HEK293 (cell line): ENCODE measurements around the gene PPM1E.

Experiments used
- CTCF ChIA-PET: fragments of 350-600 bp; formaldehyde crosslinking; extraction: SDS; loops from one replicate; lab custom pipeline; 2021; ENCODE audit warnings: antibody characterized with exemption; lab: Yijun Ruan, JAX
- POLR2A ChIA-PET: fragments of 300-600 bp; formaldehyde crosslinking; extraction: SDS; loops from one replicate; lab custom pipeline; 2020; ENCODE audit warnings: antibody characterized with exemption, inconsistent platforms; lab: Yijun Ruan, JAX
- H3K27ac ChIP-seq: fragments of 200-500 bp; sonication (Bioruptor generic); 2 replicates; pipeline ENCODE4 v1.5.1; 2014; ENCODE audit warnings: low read depth, low read length, control low read depth, inconsistent platforms; ENCODE audit errors: extremely low read depth
- H3K36me3 ChIP-seq, 2 experiments: fragments of 200-500 bp in 1 of 2; sonication (Bioruptor generic) in 1 of 2; 1 replicate in 1 of 2; 2 replicates in 1 of 2; pipeline ENCODE4 v1.5.1; 2014 to 2017; ENCODE audit warnings: inconsistent platforms in 2 of 2, low read length in 2 of 2; ENCODE audit not compliant: control insufficient read depth in 2 of 2, insufficient read depth in 1 of 2
- H3K4me1 ChIP-seq: fragments of 200-500 bp; sonication (Bioruptor generic); 2 replicates; pipeline ENCODE4 v1.5.1; 2014; ENCODE audit warnings: mild to moderate bottlenecking, low read length, inconsistent platforms; ENCODE audit not compliant: control insufficient read depth, insufficient read depth
- H3K4me3 ChIP-seq: 2 replicates; pipeline ENCODE4 v1.5.1; 2011; ENCODE audit warnings: low read depth, mild to moderate bottlenecking, control low read depth, low read length, moderate library complexity
- H3K9me3 ChIP-seq: fragments of 200-500 bp; sonication (Bioruptor generic); 2 replicates; pipeline ENCODE4 v1.5.1; 2014; ENCODE audit warnings: low read depth, low read length, inconsistent platforms; ENCODE audit not compliant: control insufficient read depth, insufficient read depth
- FEZF1 ChIP-seq: fragments of 450-650 bp; formaldehyde crosslinking; IDR thresholded peaks from 2 replicates; pipeline ENCODE4 v1.5.1; 2016; ENCODE audit warnings: missing biosample characterization, missing genetic modification characterization
- GLI2 ChIP-seq: fragments of 450-650 bp; formaldehyde crosslinking; IDR thresholded peaks from 2 replicates; pipeline ENCODE4; 2017; ENCODE audit warnings: missing biosample characterization, missing genetic modification characterization, low read depth, borderline replicate concordance
- HOXD13 ChIP-seq: sonication (generic); formaldehyde crosslinking; IDR thresholded peaks from 2 replicates; pipeline ENCODE4 v1.8.0; 2022; ENCODE audit warnings: missing genetic modification reagents, borderline replicate concordance
- PRDM1 ChIP-seq: fragments of 450-650 bp; formaldehyde crosslinking; IDR thresholded peaks from 2 replicates; pipeline ENCODE4; 2016; ENCODE audit warnings: missing biosample characterization, missing genetic modification characterization
- PRDM10 ChIP-seq: fragments of 450-650 bp; formaldehyde crosslinking; IDR thresholded peaks from 2 replicates; pipeline ENCODE4 v1.5.1; 2016; ENCODE audit warnings: missing biosample characterization, missing genetic modification characterization
- SCRT1 ChIP-seq: fragments of 450-650 bp; formaldehyde crosslinking; IDR thresholded peaks from 2 replicates; pipeline ENCODE4 v1.5.1; 2016; ENCODE audit warnings: missing biosample characterization, missing genetic modification characterization, borderline replicate concordance
- ZEB2 ChIP-seq: fragments of 450-650 bp; formaldehyde crosslinking; IDR thresholded peaks from 2 replicates; pipeline ENCODE4 v1.5.1; 2016; ENCODE audit warnings: missing biosample characterization, missing genetic modification characterization
- ZNF133 ChIP-seq: fragments of 450-650 bp; formaldehyde crosslinking; IDR thresholded peaks from 2 replicates; pipeline ENCODE4 v1.5.1; 2016; ENCODE audit warnings: missing biosample characterization, missing genetic modification characterization
- ZNF2 ChIP-seq: fragments of 450-650 bp; formaldehyde crosslinking; IDR thresholded peaks from 2 replicates; pipeline ENCODE4 v1.5.1; 2016; ENCODE audit warnings: missing biosample characterization, missing genetic modification characterization
- ZNF324 ChIP-seq: fragments of 450-650 bp; formaldehyde crosslinking; IDR thresholded peaks from 2 replicates; pipeline ENCODE4 v1.5.1; 2016; ENCODE audit warnings: missing biosample characterization, missing genetic modification characterization
- ZNF341 ChIP-seq: fragments of 450-650 bp; formaldehyde crosslinking; IDR thresholded peaks from 2 replicates; pipeline ENCODE4; 2016; ENCODE audit warnings: low read depth, missing biosample characterization, missing genetic modification characterization
- ZNF433 ChIP-seq: fragments of 450-650 bp; formaldehyde crosslinking; IDR thresholded peaks from 2 replicates; pipeline ENCODE4 v1.5.1; 2016; ENCODE audit warnings: missing biosample characterization, missing genetic modification characterization, low read depth
- ZNF518A ChIP-seq: fragments of 450-650 bp; formaldehyde crosslinking; conservative IDR thresholded peaks from 2 replicates; pipeline ENCODE4 v1.5.1; 2016; ENCODE audit warnings: low read depth, missing biosample characterization, missing genetic modification characterization
- ZNF529 ChIP-seq: fragments of 450-650 bp; formaldehyde crosslinking; IDR thresholded peaks from 2 replicates; pipeline ENCODE4 v1.5.1; 2017; ENCODE audit warnings: missing genetic modification characterization, missing biosample characterization; ENCODE audit not compliant: insufficient replicate concordance
- ZNF548 ChIP-seq: fragments of 450-650 bp; formaldehyde crosslinking; IDR thresholded peaks from 2 replicates; pipeline ENCODE4 v1.5.1; 2016; ENCODE audit warnings: missing biosample characterization, missing genetic modification characterization
- ZNF560 ChIP-seq: fragments of 450-650 bp; formaldehyde crosslinking; IDR thresholded peaks from 2 replicates; pipeline ENCODE4 v1.5.1; 2017; ENCODE audit warnings: missing biosample characterization, missing genetic modification characterization, borderline replicate concordance
- ZNF585B ChIP-seq: fragments of 450-650 bp; formaldehyde crosslinking; IDR thresholded peaks from 2 replicates; pipeline ENCODE4 v1.5.1; 2016; ENCODE audit warnings: missing biosample characterization, missing genetic modification characterization
- ZNF660 ChIP-seq: fragments of 450-650 bp; IDR thresholded peaks from 2 replicates; pipeline ENCODE4 v1.5.1; 2018; ENCODE audit warnings: missing biosample characterization, mild to moderate bottlenecking, missing genetic modification characterization
- ZNF747 ChIP-seq: fragments of 450-650 bp; formaldehyde crosslinking; IDR thresholded peaks from 2 replicates; pipeline ENCODE4 v1.5.1; 2016; ENCODE audit warnings: missing biosample characterization, missing genetic modification characterization
- ZNF785 ChIP-seq: fragments of 450-650 bp; formaldehyde crosslinking; IDR thresholded peaks from 2 replicates; pipeline ENCODE4 v1.5.1; 2016; ENCODE audit warnings: missing biosample characterization, missing genetic modification characterization
- TF ChIP-seq, protein P1 (sequence below): fragments of 450-650 bp; formaldehyde crosslinking; IDR thresholded peaks from 2 replicates; pipeline ENCODE4 v1.5.1; 2016; ENCODE audit warnings: missing biosample characterization, missing genetic modification characterization
- TF ChIP-seq, protein P2 (sequence below): fragments of 450-650 bp; IDR thresholded peaks from 2 replicates; pipeline ENCODE4 v1.5.1; 2018; ENCODE audit warnings: missing biosample characterization, mild to moderate bottlenecking, missing genetic modification characterization

The PPM1E gene

DNA sequence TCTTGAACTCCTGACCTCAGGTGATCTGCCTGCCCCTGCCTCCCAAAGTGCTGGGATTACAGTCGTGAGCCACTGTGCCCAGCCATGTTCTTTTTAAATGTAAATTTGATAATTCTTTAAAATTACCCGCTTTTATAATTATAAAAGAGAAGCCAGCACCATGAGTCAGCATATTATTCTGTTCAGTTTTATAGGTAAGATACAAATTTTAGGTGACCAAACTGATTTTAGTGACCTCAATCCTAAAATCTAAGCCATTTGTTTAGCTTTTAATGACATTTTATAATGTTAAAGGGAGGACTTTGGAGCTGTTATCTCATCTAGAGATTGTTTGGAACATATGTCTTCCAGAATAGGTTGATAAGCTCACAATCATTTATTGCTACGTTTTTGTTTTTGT is 20.8 kb upstream of the PPM1E start (continued):
- TF ChIP-seq, protein P1, sequence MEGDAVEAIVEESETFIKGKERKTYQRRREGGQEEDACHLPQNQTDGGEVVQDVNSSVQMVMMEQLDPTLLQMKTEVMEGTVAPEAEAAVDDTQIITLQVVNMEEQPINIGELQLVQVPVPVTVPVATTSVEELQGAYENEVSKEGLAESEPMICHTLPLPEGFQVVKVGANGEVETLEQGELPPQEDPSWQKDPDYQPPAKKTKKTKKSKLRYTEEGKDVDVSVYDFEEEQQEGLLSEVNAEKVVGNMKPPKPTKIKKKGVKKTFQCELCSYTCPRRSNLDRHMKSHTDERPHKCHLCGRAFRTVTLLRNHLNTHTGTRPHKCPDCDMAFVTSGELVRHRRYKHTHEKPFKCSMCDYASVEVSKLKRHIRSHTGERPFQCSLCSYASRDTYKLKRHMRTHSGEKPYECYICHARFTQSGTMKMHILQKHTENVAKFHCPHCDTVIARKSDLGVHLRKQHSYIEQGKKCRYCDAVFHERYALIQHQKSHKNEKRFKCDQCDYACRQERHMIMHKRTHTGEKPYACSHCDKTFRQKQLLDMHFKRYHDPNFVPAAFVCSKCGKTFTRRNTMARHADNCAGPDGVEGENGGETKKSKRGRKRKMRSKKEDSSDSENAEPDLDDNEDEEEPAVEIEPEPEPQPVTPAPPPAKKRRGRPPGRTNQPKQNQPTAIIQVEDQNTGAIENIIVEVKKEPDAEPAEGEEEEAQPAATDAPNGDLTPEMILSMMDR, result no peak
- no peak for TF ChIP-seq ZNF2 (tag by site-specific recombination)
- TF ChIP-seq ZNF560 (tag by site-specific recombination), result no peak
- TF ChIP-seq SCRT1 (tag by site-specific recombination), result no peak
- TF ChIP-seq, protein P2, sequence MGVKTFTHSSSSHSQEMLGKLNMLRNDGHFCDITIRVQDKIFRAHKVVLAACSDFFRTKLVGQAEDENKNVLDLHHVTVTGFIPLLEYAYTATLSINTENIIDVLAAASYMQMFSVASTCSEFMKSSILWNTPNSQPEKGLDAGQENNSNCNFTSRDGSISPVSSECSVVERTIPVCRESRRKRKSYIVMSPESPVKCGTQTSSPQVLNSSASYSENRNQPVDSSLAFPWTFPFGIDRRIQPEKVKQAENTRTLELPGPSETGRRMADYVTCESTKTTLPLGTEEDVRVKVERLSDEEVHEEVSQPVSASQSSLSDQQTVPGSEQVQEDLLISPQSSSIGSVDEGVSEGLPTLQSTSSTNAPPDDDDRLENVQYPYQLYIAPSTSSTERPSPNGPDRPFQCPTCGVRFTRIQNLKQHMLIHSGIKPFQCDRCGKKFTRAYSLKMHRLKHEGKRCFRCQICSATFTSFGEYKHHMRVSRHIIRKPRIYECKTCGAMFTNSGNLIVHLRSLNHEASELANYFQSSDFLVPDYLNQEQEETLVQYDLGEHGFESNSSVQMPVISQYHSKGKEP (tag by site-specific recombination), result no peak
- no peak for TF ChIP-seq ZNF747
- TF ChIP-seq, all 188 proteins: peak for 0

GRCh38 chr17:58741121-58741625 is 14.5 kb upstream of the PPM1E start:
- Histone ChIP-seq H3K36me3 (no peaks in the 10 kb centered on the region; a peak in 1 of 3 replicates), H3K4me3 (no peak overlapping the region), H3K9me3 (no peaks in the 10 kb centered on the region), H3K4me1 (no peaks in the 10 kb centered on the region), H3K27ac (no peak overlapping the region)
- POLR2A ChIA-PET, result no interaction called here
- TF ChIP-seq ZNF518A, result peak; percentile 30; the same call in 1 of the 2 replicates
- TF ChIP-seq HOXD13 (CRISPR knock-in tag), result 0 out of 2 replicates have a peak, but pooled peaks have one; percentile 42
- TF ChIP-seq ZNF529 (tag by site-specific recombination), result no peak
- TF ChIP-seq FEZF1 (tag by site-specific recombination), result no peak
- no peak for TF ChIP-seq ZNF585B
- TF ChIP-seq ZNF324 (tag by site-specific recombination), result no peak
- TF ChIP-seq ZNF660, result 0 out of 2 replicates have a peak, but pooled peaks have one; percentile 15
- CTCF ChIA-PET, result interaction anchor here (0.7 kb wide), 1 partner anchor 12 kb away, joined by 3 read pairs; no protein-coding TSS in a partner anchor

DNA sequence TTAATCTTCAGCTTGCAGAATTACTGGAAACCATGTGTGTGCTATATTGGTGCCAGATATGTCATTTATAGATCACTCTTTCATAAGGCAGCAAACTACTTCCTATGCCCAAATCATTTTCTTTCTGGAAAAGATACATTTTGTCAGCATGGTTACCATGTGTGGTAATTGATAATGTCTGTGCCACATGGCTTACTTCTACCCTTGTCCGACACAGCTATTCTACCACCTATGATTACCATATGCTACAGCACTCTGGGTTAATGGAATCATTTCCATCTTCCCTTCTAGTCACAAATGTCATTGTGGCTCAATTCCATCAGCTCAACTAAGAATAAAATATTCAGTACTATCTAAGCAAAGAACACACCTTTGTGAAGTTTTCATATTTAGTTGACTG is 8.0 kb upstream of the PPM1E start:
- H3K9me3 ChIP-seq, result no peaks in the 10 kb centered on the region
- H3K4me3 ChIP-seq, result no peak overlapping the region
- H3K4me1 ChIP-seq, result no peaks in the 10 kb centered on the region
- no peak overlapping the region for H3K27ac ChIP-seq
- no peaks in the 10 kb centered on the region for H3K36me3 ChIP-seq
- POLR2A ChIA-PET, result interaction anchor here (0.6 to 1.6 kb wide), 3 partner anchors 8 to 117 kb away, joined by 4 read pairs; partner anchors contain the start of gene PPM1E
- CTCF ChIA-PET, result no interaction called here
- TF ChIP-seq FEZF1 (tag by site-specific recombination) (no peak), ZNF548 (tag by site-specific recombination) (no peak), ZNF433 (no peak), ZEB2 (tag by site-specific recombination) (no peak), ZNF785 (no peak), PRDM1 (tag by site-specific recombination) (no peak), ZNF341 (tag by site-specific recombination) (no peak), GLI2 (tag by site-specific recombination) (no peak), ZNF133 (tag by site-specific recombination) (no peak), PRDM10 (tag by site-specific recombination) (no peak)
